Measurements from ENCODE around the gene SERHL2.
"Not testable (repeated sequence)": the region's sequence is repeated elsewhere in the genome, so short reads cannot be mapped to it uniquely, and the experiment has no call there.

Gene SERHL2

DNA sequence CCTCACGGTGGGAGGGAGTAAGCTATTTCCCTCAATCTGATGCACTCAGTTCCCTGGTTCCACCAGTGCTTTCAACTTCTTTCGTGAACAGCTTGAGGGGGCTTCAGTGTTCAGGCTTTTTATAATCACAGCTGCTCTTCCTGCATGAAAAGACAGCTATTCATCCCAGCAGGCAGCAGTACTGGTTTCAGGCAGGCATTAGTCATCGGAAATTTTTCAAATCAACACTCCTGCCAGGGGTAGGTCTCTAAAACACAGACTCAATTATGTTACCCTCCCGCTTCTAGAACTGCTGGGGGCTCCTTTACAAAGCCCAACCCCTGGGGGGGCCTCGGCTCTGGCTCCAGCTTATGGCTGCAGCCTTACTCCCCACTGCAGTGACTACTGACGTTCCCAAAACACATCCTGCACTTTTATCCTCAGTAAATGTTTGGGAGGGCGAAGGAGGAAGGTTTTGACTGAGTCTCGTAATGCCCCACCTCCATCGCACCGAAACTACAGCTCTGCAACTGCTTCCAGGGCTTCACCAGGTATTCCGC, 55.1 kb downstream of the SERHL2 start:
- no peak for DNase-seq

DNA sequence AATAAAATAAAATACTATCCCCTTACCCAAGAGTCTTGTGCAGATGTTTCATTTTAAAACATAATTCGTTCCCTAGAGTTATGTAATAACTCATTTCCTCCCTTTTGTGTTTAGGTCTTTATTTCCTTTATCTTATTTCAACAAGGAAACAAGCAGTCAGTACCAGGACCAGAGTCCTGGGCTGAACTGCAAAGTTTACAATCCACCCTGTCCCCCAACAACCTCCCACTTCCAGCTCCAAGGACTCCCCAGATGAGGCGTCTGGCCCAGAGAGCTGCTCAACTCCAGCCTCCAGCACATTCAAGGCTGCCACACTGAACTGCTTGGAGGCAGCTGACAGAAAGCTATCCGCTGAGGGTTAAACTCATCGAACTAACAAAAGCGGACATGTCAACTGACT, 56.4 kb downstream of the SERHL2 start:
- no peak for DNase-seq

DNA sequence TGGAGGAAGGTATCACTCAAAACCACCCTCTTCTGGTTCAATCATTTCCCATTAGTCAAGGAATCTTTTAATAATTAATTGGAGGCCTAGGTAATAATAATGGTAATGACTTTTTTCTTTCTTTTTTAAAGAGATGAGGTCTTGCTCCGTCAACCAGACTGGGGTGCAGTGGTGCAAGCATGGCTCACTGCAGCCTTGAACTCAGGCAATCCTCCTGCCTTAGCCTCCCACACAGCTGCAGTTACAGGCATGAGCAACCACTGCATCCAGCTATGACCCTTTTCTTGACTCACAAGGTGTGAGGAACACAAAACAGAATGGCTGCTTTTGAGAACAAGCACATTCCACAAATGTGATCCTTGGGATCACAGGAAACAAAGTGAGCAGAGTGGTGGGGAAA, 57.3 kb downstream of the SERHL2 start:
- DNase-seq, result no peak

DNA sequence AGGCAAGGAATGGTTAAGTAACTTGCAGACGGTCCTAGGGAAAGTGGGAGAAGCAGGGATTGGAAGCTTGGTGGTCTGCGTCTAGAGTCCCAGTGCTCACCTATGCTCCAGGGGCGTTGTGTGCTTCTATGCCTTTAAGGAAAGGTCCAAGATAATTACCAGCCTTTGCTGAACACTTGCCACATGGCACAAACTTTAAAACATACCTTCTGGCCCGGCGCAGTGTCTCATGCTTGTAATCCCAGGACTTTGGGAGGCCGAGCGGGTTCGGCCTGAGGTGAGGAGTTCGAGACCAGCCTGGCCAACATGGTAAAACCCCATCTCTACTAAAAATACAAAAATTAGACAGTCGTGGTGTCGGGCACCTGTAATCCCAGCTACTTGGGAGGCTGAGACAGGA, 58.6 kb downstream of the SERHL2 start:
- DNase-seq, result no peak

DNA sequence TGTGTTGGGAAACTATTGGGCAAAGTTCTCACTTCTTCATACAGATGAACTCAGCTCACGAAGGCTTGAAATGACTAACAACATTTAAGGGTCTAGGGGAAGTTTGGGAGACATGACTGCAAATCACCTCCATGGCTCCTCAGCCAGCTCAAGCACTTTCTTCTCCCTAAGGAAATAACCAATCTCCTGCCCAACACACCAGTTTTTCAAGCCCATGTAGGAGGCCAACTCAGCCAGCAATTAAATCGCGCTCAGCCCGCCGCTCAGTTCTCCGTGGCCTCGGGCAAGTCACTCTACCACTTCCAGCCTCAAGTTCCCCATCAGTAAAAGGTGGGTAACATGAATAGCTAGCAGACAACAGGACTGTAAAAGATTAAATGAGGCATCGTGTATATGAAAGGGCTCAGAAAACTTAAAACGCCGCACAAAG, 60.1 kb downstream of the SERHL2 start:
- DNase-seq, result no peak

DNA sequence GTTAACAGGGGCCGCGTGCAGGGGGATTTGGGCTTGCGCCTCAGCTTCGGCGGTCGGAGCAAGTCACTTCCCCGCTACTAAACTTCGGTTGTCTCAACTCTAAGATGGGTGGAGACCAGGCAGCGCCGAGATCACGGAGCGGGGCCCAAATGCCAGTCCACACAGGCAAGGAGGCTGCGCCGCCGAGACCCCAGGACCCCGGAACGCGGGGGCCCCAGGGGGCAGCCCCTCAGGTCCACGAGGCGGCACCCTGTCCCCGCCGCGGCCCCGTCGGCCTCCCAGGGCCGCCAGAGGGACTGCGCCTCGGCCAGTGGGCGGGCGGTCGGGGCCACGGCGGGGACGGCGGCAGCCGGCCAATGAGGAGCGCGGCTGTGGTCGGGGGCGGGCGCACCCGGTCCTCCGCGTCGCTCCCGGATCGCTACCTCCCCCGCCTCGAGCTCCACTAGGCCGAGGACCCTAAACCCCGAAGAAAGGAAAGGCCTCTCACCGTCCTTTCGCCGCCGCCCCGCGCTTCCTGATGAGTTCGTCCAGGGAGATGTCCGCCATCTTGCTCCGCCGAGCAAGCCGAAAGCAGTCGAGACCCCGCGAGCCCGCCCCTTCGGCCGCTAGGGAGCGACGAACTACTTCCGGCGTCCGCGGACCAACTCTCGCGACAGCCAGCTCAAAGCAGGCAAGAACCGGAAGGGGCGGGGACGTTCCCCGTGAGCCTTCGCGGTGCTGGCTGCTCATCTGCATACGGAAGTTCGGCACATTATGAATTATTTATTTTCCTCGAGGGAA, 60.7 kb downstream of the SERHL2 start, which contains the start of gene POLDIP3:
POLDIP3 (minus strand) TSS at position 572 of the 780 bp plus-strand sequence; CDS start at position 546, 26 bp downstream.
- DNase-seq, result peak; percentile 89

DNA sequence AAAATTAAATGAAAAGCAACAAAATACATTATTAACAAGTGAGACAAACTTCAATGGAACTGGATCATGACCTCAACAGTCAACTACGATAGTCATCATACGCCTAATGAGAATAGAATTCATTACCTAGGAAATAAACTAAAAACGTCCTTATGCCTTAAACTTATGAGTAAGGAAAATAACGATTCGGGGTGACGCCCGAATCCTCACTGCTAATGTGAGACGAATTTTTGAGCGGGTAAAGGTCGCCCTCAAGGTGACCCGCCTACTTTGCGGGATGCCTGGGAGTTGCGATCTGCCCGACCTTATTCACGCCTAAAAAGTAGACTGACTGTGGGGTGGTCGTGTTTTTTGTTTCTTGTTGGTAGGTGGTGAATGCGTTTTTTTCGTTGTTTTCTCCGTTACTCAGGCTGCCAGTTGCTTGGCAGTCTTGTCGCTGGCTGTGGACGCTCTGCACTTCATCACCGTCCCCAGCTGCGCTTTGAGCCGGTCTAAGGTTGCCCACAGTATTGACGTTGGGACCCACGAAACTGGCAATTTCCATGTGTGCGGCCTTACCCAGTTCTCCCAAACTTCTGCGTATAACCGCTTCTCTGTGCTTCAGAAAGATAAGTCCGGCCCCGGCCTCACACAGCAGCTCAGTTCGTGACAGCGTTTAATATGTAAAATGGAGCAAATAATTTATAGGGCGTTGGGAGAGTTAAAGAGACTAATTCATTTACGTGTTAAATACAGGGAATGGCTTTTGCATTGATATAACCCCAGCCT, 61.5 kb downstream of the SERHL2 start:
- peak; percentile 79 for DNase-seq

DNA sequence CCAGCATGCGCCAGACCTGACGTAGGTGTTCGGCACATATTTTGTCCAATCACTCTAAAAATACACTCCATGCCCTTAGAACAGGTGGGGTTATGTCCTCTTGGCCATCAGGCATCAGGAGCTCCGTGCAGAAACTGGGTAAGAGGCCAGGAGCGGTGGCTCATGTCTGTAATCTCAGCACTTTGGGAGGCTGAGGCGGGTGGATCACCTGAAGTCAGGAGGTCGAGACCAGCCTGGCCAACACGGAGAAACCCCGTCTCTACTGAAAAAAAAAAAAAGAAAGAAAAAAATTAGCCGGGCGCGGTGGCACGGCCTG, 62.1 kb downstream of the SERHL2 start:
- not testable (repeated sequence) for DNase-seq

DNA sequence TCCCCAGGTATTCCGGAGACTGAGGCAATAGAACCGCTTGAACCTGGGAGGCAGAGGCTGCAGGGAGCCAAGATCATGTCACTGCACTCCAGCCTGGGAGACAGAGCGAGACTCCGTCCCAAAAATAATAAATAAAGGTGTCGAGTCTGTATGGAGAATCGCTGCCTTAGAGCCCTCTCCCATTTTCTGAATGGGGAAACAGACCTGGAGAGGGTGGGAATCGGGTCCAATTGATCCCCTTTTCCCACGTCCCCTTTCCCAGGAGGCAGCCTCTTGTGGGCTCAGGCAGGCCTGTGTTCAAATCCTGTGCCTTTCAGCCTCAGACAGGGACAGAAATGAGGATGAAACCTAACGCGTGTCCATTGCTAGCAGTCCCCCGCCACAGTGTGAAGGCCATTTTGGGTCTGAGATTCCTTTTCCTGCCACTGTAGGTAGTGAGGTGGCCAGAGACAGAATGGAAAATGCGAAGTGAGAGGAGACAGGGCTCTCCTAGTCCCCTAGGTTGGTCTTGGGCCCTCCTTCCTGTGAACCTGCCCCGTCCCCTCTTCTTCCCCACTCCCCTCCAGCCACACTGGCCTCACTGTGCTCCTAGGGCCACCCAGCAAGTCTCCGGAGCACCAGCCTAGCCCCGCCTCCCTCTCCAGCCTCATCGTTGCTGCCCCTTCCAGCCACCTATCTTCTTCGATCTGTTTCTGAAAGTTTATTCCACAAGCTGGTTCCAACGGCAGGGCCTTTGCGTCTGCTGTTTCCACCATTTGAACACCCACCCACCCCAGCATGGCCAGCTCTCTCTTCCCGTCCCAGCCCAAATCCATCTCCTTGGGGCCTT, 63.6 kb downstream of the SERHL2 start:
- DNase-seq, result no peak

DNA sequence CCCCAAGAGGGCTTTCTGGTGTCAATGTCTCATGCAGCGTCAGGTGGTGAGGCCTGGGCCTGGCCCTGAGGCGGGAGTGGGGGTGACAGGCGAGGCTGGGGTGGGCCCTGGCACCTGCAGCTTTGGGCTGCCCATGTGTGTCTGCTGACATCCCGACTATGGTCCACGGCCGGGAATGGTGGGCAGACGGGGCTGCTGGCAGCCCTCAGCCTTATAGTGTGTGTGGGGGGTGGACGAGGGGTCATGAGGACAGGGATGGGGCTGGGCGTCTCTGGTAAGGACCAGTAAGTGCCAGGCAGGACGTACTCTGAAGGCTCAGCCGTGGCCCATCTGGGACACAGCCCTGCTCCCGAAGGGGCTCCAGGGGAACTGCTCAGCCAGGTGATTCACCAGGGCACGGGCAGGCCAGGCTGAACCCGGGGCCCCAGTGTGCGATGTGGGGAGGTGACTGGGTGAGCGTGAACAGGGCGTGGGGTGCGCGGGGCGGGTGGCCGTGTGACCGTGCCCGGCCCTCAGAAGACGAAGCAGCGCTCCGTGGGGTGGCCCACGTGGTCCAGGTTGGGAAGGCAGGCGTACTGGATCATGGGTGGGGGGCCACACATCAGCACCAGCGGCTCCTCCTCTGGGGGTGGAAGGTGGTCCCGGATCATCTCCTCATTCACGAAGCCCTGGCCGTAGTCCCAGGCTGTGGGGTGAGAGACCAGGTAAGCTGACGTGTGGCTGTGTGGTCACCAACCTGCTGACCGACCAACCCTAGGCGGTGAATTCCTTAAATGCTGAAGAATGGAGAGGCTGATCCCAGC, 65.7 kb downstream of the SERHL2 start:
- no peak for DNase-seq

DNA sequence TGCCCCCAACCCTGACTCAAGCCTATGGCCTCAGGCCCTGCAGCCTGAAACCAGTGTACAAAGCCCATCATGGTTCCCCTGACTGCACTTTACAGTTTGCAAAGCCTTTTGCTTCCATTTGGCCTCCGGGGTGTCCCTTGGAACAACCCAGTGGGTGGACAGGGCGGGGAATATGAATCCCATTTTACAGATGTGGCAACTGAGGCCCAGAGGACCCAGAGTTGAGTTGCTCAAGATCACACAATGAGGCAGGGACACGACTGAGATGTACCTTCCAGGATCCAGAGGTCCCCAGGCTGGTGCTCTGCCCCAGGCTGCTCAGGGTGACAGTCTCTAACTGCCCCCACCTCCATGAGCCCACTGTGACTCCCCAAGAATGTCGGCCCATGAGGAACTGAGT, 66.3 kb downstream of the SERHL2 start:
- no peak for DNase-seq

DNA sequence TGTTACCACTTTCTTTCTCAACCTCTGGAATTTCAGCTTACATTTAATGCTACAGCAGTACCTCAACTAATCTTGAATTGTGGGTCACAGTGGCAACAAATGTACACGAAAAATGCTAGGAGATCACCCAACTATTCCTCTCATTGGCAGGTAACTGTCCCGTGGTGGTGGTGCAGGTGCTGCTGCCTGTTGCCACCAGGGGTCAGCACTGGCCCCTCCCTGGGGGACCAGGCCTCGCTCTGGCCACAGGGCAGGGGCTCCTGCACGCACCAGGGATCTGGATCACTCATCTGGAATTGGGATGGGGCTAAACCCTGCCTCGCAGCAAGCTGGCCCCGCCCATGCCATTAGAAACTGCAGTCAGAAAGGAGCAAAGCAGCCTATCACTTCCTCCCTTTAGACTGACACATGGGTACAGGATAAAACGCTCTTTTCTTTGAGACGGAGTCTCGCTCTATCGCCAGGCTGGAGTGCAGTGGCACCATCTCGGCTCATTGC, 67.8 kb downstream of the SERHL2 start:
- no peak for DNase-seq

DNA sequence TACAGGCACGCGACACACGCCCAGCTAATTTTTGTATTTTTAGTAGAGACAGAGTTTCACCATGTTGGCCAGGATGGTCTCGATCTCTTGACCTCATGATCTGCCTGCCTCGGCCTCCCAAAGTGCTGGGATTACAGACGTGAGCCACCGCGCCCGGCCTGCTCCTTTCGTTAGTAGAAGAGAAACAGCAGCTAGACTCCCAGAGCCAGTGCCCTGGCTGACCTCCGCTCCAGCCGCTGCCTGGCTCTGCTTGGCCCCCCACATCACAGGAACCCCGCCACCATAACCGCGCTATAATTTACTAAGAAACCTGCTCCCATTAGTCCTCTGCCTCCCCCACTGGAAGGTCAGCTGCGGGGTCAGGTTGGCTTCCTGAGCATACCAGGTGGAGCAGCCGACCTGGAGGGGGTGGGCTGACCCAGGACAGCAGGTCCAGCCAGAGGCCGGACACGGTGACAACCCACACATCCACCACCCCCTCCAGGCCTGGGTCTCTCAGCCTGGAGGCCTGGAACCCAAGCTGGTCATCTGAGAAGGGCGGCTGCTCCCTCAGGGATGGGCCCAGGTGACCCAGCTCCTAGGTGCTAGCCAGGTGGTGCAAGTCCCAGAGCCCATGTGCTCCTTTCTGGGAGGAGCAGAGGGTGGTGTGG, 68.4 kb downstream of the SERHL2 start:
- DNase-seq, result no peak

DNA sequence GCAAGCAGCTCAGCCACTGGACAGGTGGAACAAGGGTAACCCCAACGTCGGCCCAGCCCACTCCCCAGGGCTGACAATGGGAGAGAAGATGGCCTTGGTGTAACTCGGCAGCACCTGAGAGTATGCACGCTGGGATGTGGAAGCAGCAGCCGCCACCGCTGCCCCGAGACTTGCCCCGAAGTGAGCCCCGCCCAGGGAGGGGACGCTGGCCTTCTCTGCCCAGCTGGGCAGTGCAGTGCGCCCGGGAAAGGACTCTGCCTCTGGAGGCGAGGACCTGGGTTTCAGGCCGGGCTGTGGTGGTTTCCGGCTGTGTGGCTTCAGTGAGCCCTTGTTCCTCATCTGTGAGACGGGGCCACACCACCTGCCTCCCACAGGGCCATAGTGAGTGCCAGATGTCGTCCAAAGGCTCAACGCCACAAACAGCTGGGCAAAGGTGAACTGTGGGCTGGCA, 69.6 kb downstream of the SERHL2 start:
- DNase-seq, result no peak

Measured in NCI-H1436 treated with DMSO at 0.1 percent for 48 hours (cell line).